ENCODE results near the gene CAPZB.

The CAPZB gene

DNA sequence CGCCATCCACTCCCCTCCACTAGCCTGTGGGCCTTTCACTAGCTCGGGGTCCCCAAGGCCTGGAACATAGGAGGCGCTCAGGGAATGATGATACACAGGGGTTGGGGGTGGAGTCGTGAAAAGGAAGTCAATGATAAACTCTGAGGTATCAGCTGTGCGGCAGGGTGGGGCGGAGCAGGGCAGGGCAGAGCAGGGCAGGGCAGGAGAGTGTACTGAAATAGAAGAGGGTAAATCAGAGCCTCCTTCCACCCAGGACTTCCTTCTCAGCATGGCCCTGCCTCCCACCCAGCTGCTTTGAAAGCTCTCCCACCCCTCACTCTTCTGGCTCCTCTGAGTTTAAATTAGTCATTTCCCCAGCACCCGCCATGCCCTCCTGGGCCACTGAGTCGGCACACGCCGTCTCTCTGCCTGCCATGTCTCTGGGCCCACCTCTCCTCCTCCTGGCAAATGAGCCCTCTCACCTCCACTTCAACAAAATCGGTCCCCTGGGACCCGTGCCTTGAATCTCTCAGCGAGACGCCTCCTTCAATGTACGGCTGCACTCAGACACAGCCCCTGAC lies 16.9 kb downstream of the CAPZB start:
- DNase-seq (ENCODE audit: low spot score), result no peak

DNA sequence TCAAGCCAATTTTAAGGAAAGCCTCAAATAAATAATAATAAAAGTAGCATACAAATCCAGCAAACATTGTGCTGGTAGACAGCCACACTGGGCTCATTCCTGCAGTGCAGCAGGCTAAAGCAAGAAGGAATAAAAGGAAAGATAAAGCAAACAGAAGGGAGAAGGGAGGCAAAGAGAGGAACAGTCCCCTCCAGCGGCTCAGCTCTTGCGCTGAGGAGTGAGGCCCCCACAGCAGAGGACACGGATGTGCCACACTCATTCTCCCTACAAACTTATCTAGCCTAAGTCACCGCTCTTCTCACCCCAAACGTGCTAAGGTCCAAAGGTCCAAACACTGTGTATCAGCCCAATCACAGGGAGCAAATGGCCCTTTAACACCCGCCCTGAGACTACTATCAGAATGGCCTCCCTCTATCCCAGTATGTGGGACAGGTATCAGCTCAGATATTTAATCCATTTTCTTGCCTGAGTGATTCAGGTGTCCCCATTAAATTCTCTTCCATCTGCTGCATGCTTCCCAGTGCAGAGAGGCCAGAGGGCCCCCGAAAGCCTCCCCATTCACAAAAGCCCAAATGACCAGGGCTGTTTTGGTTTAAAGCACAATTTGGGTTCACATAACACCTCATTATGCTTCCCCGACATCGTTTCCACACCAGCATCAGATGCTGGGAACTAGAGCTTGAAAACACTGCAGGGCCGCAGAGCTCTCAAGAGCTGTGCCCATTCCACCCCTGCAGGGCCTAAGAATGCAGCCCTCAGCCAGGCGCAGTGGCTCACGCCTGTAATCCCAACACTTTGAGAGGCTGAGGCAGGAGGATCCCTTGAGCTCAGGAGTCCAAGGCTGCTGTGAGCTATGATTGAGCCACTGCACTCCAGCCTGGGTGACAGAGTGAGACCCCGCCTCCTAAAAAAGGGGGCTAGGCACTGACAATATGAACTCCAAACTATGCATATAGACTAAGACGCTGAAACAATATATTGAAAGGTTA lies 17.8 kb downstream of the CAPZB start:
- no peak for DNase-seq (ENCODE audit: low spot score)

- DNase-seq (ENCODE audit: low spot score), result no peak
These were observed 19.2 kb downstream of the CAPZB start for GRCh38 chr1:19466112-19466561.

GRCh38 chr1:19465650-19466049 lies 19.7 kb downstream of the CAPZB start:
- DNase-seq (ENCODE audit: low spot score), result no peak

DNA sequence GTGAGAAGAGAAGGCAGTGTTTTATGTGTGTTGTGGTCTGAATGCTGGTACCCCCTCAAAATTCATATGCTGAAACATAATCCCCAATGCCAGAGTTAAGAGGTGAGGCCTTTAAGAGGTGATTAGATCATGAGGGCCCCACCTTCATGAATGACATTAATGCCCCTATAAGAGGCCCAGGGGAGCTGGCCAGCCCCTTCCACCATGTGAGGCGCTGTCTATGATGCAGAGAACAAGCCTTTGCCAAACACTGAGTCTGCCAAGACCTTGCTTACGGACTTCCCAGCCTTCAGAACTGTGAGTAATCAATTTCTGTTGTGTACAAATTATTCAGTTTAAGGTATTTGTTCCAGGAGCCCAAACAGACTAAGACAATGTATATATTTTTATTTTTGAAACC lies 20.2 kb downstream of the CAPZB start:
- DNase-seq (ENCODE audit: low spot score), result no peak

- no peak for DNase-seq (ENCODE audit: low spot score)
These were observed 20.6 kb downstream of the CAPZB start for GRCh38 chr1:19464696-19465095.

DNA sequence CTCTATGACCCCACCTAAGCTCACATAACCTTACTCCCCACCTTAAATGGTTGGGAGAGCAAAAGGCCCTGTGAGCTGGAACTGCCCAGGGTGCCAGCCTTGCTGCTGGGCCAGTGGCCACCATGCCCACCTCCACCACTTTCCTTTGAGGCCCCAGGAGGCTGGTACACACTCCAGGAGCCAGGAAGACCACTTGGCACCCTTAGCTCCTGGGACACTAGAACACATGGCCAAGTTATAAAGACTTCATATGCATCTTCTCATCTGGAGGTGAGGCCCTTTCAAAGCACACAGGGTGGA lies 21.9 kb downstream of the CAPZB start:
- no peak for DNase-seq (ENCODE audit: low spot score)

DNA sequence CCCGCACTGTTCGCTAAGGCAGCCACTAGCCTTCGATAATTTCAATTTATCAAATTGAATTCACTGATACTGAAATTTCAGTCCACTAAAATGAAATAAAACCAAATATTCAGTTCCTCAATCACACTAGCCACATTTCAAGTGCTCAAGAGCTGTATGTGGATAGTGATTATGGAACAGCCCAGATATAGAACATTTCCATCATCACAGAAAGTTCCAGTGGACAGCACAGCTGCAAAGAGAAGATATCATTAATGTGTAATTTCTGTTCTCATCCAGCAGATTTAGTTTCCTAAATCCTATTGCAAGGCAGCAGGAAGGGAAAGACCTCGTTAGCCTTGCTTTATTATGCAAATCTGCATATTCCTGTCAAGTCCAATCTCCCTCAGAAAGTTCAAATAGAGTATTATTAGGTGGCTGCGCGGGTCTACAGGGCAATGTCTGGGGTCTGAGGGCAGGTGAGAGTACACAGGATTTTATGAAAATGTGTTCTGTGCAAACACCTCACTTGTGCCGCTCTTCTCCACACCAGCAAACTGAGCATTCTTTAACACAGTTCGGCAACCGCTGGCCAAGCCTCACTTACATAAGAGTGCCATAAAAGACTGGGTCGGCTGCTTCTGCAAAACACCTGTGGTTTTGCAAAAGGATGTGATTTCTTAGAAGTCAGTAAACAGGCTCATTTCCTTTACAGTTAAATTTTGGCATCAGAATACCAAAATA lies 22.4 kb downstream of the CAPZB start:
- no peak for DNase-seq (ENCODE audit: low spot score)

DNA sequence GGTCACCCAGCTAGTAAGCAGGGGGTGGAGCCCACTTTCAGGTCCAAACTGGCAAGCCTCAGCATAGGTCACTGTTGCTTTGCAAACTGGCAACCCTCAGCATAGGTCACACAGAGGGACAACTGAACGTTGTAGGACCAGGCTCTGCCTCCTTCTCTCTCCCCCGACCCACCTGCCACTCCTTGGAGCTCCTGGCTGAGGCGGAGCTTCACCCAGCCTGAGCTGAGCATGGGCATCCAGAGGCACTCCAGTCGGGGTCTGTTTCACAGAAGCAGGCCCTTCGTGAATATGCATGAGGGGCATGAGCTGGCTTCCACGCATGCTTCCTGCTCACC lies 24.2 kb downstream of the CAPZB start:
- DNase-seq (ENCODE audit: low spot score), result no peak

DNA sequence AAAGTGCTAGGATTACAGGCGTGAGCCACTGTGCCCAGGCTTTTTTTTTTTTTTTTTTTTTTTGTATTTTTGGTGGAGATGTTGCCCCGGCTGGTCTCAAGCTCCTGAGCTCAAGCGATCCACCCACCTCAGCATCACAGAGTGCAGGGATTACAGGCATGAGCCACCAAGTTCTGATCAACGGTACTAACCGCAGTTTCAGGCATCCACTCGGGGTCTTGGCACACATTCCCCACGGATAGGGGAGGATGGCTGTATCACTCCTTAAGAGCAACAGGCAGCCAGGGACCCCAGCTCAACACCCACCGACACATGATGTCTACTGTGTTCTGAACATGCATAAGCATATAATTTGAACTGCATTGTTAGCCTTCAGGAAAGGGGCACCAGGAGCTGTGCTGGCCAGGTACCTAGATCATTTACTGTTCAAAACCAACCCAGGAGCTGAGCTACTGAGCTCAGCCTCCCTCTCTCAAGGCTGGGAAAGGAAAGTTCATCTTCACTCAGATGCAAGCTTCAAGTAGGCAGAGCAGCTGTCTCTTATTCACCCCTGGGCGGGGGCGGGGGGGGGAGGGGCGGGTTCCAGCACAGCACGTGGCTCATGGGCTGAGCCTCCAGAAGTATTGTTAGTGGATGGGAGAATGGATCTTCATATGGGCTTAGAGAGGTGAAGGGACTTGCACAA lies 24.7 kb downstream of the CAPZB start:
- no peak for DNase-seq (ENCODE audit: low spot score)

GRCh38 chr1:19458815-19459417 lies 26.4 kb downstream of the CAPZB start:
- DNase-seq (ENCODE audit: low spot score), result no peak

DNA sequence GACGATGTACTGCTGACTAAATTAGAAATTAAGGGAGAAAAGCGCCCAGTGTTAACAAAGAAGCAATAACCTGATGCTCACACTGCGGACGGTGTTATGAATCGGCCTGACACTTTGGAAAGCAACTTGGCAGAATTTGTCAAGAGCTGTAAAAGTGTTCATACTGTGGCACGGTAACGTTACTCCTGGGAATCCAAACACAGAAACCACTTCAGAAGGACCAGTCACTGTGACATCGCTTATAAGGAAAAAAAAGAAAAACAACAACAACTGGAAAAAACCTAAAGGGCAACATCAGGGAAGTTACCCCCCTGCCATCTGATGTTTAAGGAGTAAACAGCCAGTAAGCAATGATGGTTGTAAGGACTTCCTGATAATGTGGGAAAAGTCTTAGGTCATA lies 27.7 kb downstream of the CAPZB start:
- no peak for DNase-seq (ENCODE audit: low spot score)

GRCh38 chr1:19456968-19457441 lies 28.3 kb downstream of the CAPZB start:
- no peak for DNase-seq (ENCODE audit: low spot score)

DNA sequence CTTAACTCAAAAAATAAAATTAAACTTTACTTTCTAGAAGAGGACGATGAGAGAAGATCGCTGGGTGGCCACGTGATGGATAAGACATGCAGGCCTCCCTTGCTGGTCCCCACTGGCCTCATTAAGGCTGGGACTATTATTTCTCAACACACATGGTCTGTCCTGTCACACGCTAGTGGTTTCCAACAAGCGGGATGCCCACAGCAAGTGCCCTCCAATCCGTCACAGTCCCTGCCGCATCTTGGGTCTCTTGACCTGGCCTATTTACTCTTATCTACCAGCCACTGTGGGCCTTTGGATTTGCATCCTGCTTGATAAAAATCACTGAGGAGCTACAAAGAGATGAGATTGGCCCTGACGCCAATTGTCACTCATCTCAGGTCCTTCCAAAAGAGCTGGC lies 30.0 kb downstream of the CAPZB start:
- DNase-seq (ENCODE audit: low spot score), result no peak

DNA sequence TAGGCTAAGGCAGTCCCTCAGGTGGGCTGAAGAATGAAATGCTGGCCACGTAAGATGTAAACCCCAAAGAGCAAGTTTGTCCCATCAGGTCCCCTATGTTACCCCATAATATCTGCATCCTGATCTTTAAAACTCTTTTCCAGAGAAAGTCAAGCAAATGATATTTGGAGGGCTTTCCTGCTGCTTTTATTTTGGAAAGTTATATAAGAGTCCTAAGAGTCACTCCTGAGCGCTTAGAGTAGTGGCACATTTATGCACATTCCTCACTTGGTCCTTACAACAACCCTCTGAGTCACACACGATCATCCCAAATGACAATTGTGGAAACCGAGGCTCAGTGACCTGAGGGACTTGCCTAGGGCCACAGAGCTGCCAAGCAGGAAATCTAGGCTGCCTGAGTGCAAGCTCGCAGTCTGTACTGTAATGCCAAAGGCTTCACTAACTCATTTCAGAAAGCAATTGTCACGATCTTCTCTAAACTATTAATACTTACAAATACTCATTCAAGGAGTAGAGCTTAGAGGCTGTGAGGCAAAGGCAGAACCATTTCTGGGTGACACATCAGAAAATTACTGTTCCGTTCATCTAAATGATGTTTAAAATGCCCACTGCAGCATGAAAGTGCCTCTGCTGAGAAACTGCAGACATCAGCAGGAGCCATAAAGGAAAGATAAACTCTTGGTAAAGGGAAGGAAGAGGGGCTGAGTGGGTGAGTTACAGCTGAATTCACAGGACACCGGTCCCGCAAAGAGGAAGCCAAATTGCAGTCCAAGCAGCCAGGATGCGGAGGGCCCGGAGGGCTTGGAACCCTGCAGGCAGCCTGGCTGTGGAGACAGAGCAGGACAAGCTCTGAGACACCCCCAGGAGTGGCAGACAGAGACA lies 30.8 kb downstream of the CAPZB start:
- DNase-seq (ENCODE audit: low spot score), result no peak

- DNase-seq (ENCODE audit: low spot score), result no peak
These were observed 31.6 kb downstream of the CAPZB start for GRCh38 chr1:19453741-19454201.

GRCh38 chr1:19452221-19452663 lies 33.1 kb downstream of the CAPZB start:
- peak; percentile 71 for DNase-seq (ENCODE audit: low spot score)

GRCh38 chr1:19450811-19451515 lies 34.4 kb downstream of the CAPZB start:
- DNase-seq (ENCODE audit: low spot score), result peak; percentile 78

- no peak for DNase-seq (ENCODE audit: low spot score)
These were observed 35.7 kb downstream of the CAPZB start for GRCh38 chr1:19449454-19450228.

All from AG08396 (cell line).